ENCODE data around the gene AMMECR1L.

- TF ChIP-seq, protein P1, sequence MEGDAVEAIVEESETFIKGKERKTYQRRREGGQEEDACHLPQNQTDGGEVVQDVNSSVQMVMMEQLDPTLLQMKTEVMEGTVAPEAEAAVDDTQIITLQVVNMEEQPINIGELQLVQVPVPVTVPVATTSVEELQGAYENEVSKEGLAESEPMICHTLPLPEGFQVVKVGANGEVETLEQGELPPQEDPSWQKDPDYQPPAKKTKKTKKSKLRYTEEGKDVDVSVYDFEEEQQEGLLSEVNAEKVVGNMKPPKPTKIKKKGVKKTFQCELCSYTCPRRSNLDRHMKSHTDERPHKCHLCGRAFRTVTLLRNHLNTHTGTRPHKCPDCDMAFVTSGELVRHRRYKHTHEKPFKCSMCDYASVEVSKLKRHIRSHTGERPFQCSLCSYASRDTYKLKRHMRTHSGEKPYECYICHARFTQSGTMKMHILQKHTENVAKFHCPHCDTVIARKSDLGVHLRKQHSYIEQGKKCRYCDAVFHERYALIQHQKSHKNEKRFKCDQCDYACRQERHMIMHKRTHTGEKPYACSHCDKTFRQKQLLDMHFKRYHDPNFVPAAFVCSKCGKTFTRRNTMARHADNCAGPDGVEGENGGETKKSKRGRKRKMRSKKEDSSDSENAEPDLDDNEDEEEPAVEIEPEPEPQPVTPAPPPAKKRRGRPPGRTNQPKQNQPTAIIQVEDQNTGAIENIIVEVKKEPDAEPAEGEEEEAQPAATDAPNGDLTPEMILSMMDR (IDR thresholded peaks at IDR 0.05), result no peak
- no peak for TF ChIP-seq POLR2A (IDR thresholded peaks at IDR 0.05)
These were observed 1.3 kb downstream of the AMMECR1L start for GRCh38 chr2:127884436-127884835.
